AG04450 (cell line): ENCODE measurements around the gene HABP2. TPM values are rescaled to one million over a fixed set of nuclear protein-coding genes. Genes with fewer than 3 reads are reported as not detected.
A peak's percentile ranks its signal among the peaks of the same experiment; 100 is the strongest.

Experiments
- CTCF ChIA-PET: fragments of 300-600, 350-600 bp; formaldehyde crosslinking; extraction: SDS; loops from one replicate; lab custom pipeline; 2022; ENCODE audit warnings: antibody characterized with exemption, inconsistent platforms; lab: Charles Lee
- POLR2A ChIA-PET: fragments of 350-600 bp; formaldehyde crosslinking; extraction: SDS; loops from one replicate; lab custom pipeline; 2021; ENCODE audit warnings: antibody characterized with exemption, inconsistent platforms; lab: Yijun Ruan, JAX
- DNase-seq: peaks from one replicate; pipeline ENCODE4 v3.0.0-alpha.2; 2011; ENCODE audit warnings: low read depth, low spot score
- H3K27ac ChIP-seq: one replicate; pipeline ENCODE4 v1.5.1; 2012; ENCODE audit warnings: low read depth, low read length, control low read depth
- H3K27me3 ChIP-seq: one replicate; pipeline ENCODE4 v1.6.0; 2012; ENCODE audit warnings: low read length; ENCODE audit not compliant: control insufficient read depth, insufficient read depth
- H3K4me3 ChIP-seq: 2 replicates; pipeline ENCODE4 v1.5.1; 2011; ENCODE audit warnings: mild to moderate bottlenecking, low read depth, low read length, control low read depth
- H3K9me3 ChIP-seq: 2 replicates; pipeline ENCODE4 v1.5.1; 2012; ENCODE audit warnings: low read length; ENCODE audit not compliant: control insufficient read depth, insufficient read depth
- polyA plus RNA-seq: library from polyadenylated mRNA; depleted of rRNA; stranded (reverse); fragments of >200 nt; gene quantifications from 2 replicates; pipeline ENCODE4 v1.2.3, GENCODE V29; 2011
- TF ChIP-seq, protein P1 (sequence below): IDR thresholded peaks from 2 replicates; pipeline ENCODE4 v1.5.1; 2011; ENCODE audit warnings: low read depth, low read length, control low read depth, inconsistent platforms

Gene HABP2
- polyA plus RNA-seq, 1 experiment: not detected

DNA sequence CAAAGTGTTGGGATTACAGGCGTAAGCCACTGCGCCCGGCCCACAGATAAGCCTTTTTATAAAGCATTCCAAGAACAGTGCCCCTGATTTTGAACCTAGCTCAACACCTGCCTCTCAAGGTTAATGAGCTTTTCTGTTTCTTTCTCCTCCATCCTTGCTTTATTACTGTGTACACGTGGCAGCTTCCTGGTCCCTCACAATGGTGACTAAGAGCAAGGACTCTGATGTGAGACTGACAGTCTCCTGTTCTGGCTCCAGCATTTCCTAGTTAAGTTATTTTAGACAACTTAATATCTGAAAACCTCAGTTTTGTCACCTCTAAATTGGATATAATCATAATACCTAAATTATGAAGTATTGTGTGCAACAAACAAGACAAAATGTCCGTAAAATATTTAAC lies 9.9 kb downstream of the HABP2 start:
- no peak overlapping the region for H3K4me3 ChIP-seq
- no peak overlapping the region for H3K27ac ChIP-seq
- H3K27me3 ChIP-seq: peaks cover 10% of the 10 kb centered on the region
- H3K9me3 ChIP-seq: no peaks in the 10 kb centered on the region
- DNase-seq: no peak
- ChIA-PET CTCF (interaction anchor here (0.5 to 1.6 kb wide), 14 partner anchors 8 to 1087 kb away, joined by 3 to 11 read pairs (median 4); partner anchors contain the start of gene HABP2), POLR2A (no interaction called here)
- TF ChIP-seq, protein P1, sequence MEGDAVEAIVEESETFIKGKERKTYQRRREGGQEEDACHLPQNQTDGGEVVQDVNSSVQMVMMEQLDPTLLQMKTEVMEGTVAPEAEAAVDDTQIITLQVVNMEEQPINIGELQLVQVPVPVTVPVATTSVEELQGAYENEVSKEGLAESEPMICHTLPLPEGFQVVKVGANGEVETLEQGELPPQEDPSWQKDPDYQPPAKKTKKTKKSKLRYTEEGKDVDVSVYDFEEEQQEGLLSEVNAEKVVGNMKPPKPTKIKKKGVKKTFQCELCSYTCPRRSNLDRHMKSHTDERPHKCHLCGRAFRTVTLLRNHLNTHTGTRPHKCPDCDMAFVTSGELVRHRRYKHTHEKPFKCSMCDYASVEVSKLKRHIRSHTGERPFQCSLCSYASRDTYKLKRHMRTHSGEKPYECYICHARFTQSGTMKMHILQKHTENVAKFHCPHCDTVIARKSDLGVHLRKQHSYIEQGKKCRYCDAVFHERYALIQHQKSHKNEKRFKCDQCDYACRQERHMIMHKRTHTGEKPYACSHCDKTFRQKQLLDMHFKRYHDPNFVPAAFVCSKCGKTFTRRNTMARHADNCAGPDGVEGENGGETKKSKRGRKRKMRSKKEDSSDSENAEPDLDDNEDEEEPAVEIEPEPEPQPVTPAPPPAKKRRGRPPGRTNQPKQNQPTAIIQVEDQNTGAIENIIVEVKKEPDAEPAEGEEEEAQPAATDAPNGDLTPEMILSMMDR: no peak

DNA sequence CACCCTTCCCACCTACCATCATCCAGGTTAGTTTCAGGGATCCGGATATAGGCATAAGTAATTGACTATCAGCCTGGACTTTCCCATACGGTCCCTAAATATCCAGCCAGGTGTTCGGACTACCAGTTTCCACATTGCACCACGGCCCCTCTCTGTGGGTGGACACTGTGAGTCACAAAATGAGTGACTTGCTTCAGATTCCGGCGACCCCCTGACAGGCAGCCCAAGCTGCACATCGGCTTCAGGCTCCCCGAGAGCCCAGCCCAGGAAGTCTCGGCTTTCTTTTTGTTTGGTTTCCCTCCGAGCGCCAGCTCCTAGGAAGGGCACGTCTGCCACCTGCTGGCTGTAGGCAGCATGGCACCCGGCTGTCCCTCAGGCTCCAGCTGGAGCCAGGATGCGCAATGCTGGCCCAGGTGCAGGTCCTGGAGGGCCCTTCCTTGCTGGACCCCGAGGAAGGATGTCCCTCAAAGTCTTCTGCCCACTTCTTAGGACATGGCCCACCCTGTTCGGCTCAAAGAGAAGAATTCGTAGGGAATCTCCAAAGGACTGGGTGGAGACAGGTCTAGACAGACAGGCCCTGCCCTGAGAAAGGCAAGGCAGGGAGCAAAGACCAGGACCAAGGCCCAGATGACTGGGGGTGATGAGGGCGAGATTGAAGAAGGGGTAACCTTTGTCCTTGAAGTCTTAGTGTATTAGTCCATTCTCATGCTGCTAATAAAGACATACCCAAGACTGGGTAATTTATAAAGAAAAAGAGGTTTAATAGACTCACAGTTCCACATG lies 10.6 kb downstream of the HABP2 start:
- DNase-seq: peak; percentile 15
- Histone ChIP-seq H3K9me3 (no peaks in the 10 kb centered on the region), H3K27me3 (peaks cover 6% of the 10 kb centered on the region), H3K4me3 (peak overlapping the region; percentile 60), H3K27ac (no peak overlapping the region)
- POLR2A ChIA-PET: no interaction called here
- CTCF ChIA-PET: interaction anchor here (0.5 to 1.6 kb wide), 17 partner anchors 9 to 1942 kb away, joined by 3 to 10 read pairs (median 3); partner anchors contain the start of gene HABP2
- TF ChIP-seq, protein P1: peak; percentile 96

DNA sequence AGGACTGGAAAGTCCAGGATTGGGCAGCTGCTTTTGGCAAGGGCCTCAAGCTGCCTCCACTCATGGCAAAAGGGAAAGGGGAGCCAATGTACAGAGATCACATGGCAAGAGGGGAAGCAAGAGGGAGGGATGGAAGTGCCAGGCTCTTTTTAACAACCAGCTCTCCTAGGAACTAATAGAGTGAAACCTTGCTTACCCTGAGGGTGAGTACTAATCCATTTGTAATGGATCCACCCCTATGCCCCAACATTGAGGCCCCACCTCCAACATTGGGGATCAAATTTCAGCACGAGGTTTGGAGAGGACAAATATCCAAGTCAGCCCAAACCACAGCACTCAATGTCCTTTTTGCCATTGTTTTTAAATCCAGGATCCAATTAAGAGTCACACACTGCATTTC lies 12.5 kb downstream of the HABP2 start:
- no peak overlapping the region for H3K4me3 ChIP-seq
- peaks cover 4% of the 10 kb centered on the region for H3K27me3 ChIP-seq
- H3K27ac ChIP-seq: no peak overlapping the region
- POLR2A ChIA-PET: no interaction called here
- no peak for DNase-seq
- CTCF ChIA-PET: interaction anchor here (1.2 kb wide), 1 partner anchor 28 kb away, joined by 3 read pairs; no protein-coding TSS in a partner anchor
- H3K9me3 ChIP-seq: no peaks in the 10 kb centered on the region
- TF ChIP-seq, protein P1: no peak

DNA sequence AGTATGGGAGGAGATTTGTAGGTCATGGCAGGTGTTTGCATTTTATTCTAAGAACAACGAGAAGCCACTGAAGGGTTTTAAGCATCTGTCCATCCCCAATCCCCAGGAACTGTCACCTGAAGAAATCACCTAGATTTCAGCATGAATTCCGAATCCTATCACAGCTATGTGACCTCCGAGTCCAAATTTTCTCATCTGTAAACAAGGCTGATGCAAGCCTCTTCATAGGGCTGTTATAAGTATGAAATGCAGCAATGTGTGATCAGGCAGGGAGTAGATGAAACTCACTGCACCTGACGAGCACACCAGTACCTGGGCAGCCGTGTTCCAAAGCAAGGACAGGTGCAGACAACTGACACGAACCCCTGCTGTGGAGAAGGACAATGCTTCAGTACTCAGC lies 14.0 kb downstream of the HABP2 start:
- CTCF ChIA-PET: no interaction called here
- TF ChIP-seq, protein P1: no peak
- H3K4me3 ChIP-seq: no peak overlapping the region
- POLR2A ChIA-PET: no interaction called here
- no peak overlapping the region for H3K27ac ChIP-seq
- no peak for DNase-seq
- H3K9me3 ChIP-seq: no peaks in the 10 kb centered on the region
- H3K27me3 ChIP-seq: no peaks in the 10 kb centered on the region

DNA sequence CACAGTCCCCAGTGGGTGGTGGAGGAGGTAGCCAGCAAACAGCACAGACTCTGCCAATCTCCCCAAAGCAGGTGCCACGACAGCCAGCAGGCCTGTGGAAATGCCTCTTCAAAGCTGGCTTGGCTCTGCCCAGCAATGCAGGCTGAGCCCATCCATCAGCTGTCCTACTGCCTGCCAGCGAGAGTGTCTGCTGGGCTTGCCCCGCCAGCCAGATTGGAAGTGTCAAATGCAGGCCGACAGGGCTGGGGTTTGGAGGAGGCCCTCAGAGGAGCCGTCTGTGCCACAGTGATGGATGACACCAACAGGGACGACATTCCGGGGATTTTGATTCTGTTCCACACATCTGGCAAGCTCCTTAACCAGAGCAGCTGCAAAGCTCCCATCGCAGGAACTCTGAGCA lies 16.7 kb downstream of the HABP2 start:
- H3K27me3 ChIP-seq: no peaks in the 10 kb centered on the region
- no peak overlapping the region for H3K27ac ChIP-seq
- H3K9me3 ChIP-seq: no peaks in the 10 kb centered on the region
- ChIA-PET CTCF (no interaction called here), POLR2A (no interaction called here)
- no peak for DNase-seq
- TF ChIP-seq, protein P1: no peak
- H3K4me3 ChIP-seq: no peak overlapping the region
